WI38 (cell line): ENCODE results near the gene EIF5B.

ENCODE experiments used
- H3K4me3 ChIP-seq: 2 replicates; pipeline ENCODE4 v1.5.1; 2011; ENCODE audit warnings: low read depth, mild to moderate bottlenecking, control low read depth, low read length
- CTCF ChIP-seq: IDR thresholded peaks from 2 replicates; pipeline ENCODE4 v1.5.1; 2012; ENCODE audit warnings: low read depth, mild to moderate bottlenecking, control low read depth, low read length

EIF5B gene

GRCh38 chr2:99448556-99448955 lies 111.4 kb downstream of the EIF5B start:
- H3K4me3 ChIP-seq, result no peak overlapping the region
- no peak for TF ChIP-seq CTCF

GRCh38 chr2:99450199-99450598 lies 113.0 kb downstream of the EIF5B start:
- no peak overlapping the region for H3K4me3 ChIP-seq
- TF ChIP-seq CTCF, result no peak
